NCI-H1694 (cell line): ENCODE results near the gene SGCE.
"Not testable (repeated sequence)": the region's sequence is repeated elsewhere in the genome, so short reads cannot be mapped to it uniquely, and the experiment has no call there.

Experiments used
- DNase-seq: peaks from one replicate; lab custom pipeline; 2025; lab: John Stamatoyannopoulos, UW

The SGCE gene, protein sequence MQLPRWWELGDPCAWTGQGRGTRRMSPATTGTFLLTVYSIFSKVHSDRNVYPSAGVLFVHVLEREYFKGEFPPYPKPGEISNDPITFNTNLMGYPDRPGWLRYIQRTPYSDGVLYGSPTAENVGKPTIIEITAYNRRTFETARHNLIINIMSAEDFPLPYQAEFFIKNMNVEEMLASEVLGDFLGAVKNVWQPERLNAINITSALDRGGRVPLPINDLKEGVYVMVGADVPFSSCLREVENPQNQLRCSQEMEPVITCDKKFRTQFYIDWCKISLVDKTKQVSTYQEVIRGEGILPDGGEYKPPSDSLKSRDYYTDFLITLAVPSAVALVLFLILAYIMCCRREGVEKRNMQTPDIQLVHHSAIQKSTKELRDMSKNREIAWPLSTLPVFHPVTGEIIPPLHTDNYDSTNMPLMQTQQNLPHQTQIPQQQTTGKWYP

DNA sequence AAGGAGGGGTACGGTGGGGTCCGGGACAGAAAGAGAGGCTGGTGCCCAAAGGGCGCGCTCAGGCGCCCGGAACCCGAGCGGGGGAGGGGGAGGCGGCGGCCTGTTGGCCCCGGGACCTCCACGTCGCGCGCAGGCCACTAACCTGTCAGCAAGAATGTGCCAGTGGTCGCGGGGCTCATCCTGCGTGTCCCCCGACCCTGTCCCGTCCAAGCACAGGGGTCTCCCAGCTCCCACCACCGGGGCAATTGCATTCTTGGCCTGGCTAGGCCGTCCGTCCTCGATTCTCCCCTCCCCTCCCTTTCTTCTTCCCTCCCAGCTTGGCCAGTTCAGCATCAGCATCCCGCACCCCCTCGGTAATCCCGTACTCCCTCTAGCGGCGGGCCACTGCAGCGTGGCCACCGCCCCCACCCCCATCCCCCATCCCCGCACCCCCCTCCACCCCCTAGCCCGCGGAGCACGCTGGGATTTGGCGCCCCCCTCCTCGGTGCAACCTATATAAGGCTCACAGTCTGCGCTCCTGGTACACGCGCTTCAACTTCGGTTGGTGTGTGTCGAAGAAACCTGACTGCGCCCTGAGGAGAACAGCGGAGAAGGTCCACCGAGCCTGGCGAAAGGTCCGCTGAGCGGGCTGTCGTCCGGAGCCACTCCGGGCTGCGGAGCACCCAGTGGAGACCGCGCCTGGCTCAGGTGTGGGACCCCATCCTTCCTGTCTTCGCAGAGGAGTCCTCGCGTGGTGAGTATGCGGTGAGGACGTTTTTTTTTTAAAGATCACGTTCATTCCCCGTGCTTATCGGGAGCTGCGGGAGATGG is at the start of gene SGCE:
TSS of gene SGCE (minus strand) at position 286 of the 810 bp plus-strand sequence. CDS start at position 251, 35 bp downstream.
- peak; percentile 48 for DNase-seq

DNA sequence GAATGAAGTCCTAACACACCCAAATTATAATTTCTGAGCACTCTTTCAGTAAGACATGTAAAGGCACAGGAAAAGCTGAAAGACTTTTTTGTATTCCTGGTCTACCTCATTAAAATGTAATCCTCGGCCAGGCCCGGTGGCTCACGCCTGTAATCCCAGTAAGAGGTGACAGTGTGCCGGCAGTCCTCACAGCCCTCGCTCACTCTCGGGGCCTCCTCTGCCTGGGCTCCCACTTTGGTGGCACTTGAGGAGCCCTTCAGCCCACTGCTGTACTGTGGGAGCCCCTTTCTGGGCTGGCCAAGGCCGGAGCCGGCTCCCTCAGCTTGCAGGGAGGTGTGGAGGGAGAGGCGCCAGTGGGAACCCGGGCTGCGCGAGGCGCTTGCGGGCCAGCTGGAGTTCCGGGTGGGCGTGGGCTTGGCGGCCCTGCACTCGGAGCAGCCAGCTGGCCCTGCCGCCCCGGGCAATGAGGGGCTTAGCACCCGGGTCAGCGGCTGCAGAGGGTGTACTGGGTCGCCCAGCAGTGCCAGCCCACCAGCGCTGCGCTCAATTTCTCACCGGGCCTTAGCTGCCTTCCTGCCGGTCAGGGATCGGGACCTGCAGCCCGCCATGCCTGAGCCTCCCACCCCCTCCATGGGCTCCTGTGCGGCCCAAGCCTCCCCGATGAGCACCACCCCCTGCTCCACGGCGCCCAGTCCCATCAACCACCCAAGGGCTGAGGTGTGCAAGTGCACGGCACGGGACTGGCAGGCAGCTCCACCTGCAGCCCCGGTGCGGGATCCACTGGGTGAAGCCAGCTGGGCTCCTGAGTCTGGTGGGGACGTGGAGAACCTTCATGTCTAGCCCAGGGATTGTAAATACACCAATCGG is 49.5 kb upstream of the SGCE start:
- not testable (repeated sequence) for DNase-seq

DNA sequence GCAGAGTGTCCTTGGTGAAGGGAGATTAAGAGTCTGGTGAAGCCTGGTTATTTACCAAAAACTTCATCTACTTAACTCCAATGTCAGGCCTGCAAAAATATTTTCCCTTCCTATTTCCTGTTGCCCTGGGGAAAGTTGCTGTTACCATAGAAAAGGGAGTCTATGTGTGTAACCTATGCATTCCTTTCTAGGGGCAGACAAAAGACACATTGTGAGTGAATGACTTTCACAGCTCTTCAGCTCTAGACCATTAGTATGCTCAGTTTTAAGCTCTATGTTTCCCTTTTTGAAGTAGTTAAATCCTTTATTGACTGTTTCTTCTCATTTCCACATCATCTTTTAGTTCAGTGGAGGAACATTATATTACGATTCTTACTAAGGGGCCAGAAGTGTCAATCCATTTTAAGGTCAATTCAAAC is 45.6 kb upstream of the SGCE start:
- no peak for DNase-seq

DNA sequence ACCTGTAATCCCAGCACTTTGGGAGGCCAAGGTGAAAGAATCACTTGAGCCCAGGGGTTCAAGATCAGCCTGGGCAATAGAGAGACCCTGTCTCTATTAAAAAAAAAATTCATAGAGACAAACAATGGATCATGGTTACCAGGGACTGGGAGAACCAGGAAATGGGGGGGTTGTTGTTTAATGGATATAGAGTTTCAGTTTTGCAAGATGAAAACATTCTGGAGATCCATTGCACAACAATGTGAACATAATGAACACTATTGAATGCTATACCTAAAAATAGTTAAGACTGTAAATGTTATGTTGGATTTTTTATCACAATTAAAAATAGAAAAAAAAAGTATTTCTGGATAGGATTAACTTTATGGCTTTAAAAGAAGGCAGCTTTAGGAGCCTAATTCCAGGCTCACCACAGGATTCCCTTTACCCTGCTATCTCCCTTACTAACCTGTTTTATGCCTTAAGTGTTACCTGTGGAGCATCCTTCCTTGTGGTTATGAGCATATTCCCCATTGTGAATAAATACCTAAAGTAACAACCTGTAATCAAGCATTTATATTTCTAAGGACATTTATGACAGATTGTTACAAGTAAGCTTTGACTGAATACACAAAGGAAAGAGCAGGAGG is 45.1 kb upstream of the SGCE start:
- no peak for DNase-seq

DNA sequence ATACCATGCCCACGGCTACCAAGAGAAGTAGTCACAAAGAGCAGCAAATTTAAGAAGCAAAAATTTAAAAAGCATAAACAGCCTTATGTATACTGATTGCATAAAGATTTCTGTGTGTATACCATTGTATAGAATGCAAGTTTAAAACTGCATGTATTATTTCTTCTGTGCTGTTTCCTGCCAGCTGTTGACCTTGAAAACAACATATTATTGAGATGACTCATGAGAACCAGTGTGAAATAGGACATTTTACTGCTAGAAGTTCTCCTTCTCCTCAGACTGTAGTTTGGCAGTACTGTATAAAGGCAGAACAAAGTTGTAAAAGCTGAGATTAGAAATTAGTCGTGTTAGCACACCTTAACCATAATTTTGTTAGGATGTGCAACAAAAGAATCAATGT is 42.3 kb upstream of the SGCE start:
- DNase-seq: no peak

DNA sequence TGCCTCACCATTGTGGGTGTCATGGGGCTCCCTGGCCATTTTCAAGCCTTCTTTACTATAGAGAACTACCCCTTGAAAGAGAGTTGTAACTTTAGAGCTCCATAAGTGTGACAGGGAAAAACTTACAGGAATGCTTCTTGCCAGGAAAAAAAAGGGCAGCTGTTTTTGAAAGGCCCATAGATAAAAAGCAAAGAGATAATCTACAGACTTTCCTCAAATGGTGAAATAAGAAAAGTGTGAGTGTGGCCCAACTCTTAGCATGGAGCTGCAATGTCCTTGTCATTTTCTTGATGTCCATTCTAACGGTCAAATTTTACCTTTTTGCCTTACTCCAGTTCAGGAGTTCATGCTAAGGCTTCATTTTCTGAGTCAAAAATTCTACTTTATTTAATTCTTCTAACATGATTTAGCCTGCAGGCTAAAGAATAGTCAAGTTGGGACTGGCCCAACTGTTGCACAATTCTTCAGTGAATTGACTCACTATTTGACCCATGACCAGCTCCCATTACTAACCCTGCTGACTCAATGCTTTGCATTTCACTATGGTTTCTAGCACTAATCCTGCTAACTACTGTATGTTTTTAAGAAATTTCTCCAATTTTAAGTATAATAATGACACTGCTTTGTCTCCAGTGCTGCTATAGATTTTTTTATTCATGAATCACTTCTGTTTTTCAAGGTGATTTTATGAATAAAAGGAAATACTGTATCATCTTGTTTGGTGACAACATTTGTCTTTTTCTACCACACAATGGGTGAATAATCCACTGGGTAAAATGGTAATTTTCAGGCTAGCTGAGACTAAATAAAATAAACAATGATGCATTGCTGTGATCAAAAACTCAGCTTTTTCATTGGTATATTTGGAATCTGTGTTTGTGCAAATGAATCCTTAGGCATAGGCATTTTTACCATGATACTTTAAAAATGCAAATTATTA is 41.4 kb upstream of the SGCE start:
- no peak for DNase-seq

DNA sequence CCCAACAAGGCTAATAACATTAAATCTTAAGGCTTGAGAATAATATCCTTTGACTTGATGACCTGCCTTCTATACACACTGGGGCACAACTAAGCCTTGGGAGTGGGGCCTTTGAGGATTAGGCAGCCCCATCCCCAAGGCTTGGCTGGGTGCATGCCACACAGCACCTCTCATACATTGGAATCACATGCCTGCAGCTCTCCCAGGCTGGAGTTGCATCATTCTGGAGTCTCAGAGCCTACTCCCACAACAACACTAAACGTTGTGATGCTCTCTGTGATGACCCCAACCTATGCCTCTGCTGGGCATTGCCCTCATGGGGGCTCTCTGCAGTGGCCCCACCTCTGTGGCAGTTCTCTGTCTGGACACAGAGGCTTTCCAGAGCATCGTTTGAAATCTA is 31.9 kb upstream of the SGCE start:
- DNase-seq: no peak

DNA sequence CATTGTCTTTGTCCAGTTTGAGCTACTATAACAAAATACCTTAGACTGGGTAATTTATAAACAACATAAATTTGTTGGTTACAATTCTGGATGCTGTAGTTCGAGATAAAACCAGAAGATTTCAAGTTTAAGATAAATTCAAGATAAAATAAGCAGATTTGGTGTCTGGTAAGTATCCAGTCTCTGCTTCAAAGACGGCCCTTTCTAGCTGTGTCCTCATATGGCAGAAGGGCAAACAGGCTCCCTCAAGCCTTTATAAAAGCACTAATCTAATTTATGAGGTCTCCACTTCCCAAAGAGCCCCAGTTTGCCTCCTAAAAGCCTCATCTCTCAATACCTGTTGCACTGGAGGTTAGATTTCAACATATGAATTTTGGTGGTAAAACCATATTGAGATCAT is 31.1 kb upstream of the SGCE start:
- no peak for DNase-seq

DNA sequence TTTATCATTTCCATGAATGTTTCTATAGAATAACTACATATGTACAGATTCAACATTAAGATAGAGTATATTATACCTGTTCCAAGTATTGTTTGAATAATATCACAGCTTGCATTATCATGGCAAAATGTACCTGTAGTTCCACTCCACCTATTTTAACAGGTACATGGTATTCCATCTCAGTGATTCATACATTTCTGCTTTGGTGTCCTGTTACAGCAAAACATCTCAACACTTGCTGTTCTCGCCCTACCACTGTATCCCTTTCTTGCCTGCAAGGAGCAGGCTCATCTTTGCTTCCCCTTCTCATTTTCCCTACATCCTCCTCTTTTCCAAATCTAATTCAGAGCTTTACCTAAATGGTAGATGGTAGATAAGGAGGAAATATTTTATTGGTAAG is 27.1 kb upstream of the SGCE start:
- DNase-seq: no peak

DNA sequence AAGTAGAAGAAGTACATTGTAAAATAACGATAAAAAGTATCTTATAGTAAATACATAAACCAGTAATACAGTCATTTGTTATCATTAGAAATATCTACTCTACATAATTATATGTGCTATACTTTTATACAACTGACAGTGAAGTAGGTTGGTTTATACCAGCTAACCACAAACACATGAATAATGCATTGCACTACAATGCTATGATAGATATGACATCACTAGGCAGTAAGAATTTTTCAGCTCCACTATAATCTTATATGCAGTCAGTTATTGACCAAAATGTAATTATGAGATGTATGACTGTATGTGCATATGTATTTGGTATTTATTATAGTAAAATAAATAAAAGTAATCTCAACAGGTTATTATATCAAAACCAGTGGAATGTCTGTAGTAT is 23.4 kb upstream of the SGCE start:
- no peak for DNase-seq

DNA sequence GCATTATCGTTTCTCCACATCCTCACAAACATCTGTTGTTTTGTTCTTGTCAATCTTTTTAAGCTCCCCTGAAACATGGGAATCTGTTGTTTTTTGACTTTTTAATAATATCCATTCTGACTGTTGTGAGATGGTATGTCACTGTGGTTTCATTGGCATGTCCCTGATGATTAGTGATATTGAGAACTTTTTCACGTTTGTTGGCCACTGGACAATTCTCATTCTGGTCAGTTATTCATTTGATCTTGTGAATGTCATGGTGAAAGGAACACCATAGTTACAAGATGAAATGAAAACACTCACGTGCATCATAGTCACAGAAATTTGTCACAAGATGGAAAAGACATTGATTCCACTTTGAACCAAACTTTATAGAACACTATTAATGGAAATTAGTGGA is 20.5 kb upstream of the SGCE start:
- DNase-seq: no peak

DNA sequence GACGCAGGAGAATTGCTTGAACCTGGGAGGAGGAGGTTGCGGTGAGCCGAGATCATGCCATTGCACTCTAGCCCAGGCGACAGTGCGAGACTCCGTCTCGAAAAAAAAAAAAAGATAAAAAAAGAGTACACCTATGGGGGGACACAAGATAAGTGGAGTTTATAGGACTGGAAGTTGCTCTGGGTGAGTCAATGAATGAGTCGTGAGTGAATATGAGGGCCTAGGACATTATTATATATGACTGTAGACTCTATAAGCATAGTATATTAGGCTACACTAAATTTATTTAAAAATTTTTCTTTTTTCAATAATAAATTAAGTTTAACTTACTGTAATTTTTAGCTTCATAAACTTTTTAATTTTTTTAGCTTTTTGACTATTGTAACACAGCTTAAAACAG is 19.4 kb upstream of the SGCE start:
- DNase-seq: no peak

DNA sequence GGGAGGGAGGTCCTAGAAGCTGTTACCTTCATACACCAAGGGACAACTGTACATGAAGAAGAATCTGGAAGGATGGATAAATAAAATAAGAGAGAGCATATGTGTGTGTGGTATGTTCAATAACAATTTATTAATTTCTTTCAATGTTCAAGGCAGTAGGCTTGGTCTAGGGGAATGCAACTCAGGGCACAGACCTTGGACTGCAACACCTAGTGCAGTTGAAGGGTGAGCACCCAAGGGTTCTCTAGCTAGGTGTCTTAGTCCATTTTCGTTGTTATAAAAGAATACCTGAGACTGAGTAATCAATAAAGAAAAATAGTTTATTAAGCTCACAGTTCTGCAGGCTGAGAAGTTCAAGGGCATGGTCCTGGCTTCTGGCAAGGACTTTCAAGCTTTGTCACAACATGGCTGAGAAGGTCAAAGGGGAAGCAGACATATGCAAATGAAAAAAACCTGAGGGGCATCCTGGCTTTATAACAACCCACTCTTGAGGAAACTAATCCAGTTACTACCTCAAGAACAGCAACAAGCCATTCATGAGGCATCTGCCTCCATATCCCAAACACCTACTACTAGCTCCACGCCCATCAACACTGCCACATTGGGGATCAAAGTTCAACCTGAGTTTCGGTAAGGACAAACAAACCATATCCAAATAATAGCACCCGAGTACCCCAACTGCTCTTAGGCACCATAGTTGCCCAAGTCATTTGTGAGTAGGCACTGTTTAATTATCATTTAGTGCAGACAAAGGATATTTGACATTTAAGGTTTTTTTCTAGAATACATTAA is 15.7 kb upstream of the SGCE start:
- DNase-seq: no peak

DNA sequence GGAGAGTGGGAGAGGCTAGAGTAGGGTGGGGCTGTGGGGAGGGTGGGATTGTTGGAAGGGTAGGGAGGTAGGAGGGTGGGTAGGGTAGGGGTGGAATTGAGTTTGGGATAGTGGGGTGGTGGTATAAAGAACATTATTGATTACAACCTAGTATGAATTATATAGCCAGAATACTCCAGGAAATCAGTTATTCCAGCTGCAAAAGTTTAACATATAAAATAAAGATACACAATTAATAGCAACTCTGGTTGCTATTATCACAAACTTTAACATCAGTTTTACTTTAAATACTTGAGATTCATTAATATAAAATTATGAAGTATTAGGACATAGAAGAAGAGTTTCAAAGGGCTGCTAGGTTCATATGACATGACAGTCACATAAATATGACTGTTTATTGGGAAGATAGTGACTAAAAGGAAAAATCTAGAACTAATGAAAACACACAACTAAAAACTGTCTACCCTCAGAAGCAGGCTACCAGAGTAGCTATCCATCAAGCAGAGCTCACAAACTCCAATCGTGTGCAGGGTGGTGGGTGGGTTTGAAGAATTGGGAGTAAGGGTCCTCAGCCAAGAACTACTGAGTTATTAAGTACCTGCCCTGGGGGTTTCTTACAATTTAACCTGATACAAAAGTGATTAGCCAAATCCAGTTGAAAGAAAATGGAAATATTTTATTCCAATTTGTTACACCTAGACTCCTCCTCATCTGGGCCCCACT is 14.0 kb upstream of the SGCE start:
- DNase-seq: no peak

DNA sequence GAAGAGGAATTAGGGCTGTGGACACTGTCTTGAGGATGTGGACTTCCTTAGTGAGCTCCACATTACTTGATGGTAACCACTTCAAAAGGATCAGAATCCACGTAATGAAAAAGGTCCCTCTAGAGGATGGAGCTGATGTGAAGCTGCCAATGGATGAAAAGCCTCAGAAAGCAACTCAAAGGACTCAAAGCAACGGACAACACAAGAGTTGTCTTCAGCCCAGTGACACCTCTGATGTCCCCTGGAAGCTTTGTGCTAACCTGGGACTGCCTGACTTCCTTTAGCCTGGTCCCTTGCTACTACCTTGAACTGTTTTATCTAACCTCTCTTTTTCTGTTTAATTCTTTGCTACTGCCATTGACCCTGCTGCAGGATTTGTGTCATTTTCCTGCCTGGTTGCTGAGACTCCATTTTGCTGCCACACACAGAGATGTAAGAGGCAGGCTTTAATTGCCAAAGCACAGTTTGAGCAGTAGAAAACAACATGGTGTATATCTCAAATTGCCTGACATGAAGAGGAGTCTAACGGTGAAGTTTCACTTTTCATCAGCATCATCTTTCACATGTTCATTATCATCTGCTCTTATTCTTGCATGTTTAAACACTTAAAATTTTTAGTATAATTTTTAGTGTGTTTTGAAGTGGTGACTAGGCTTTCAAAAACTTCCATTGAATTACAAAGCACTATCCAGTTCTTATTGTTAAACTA is 11.1 kb upstream of the SGCE start:
- no peak for DNase-seq

DNA sequence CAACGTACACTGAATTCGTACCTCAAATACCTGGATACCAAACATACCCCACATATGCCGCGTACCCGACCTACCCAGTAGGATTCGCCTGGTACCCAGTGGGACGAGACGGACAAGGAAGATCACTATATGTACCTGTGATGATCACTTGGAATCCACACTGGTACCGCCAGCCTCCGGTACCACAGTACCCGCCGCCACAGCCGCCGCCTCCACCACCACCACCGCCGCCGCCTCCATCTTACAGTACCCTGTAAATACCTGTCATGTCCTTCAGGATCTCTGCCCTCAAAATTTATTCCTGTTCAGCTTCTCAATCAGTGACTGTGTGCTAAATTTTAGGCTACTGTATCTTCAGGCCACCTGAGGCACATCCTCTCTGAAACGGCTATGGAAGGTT is 9.5 kb upstream of the SGCE start:
- no peak for DNase-seq

DNA sequence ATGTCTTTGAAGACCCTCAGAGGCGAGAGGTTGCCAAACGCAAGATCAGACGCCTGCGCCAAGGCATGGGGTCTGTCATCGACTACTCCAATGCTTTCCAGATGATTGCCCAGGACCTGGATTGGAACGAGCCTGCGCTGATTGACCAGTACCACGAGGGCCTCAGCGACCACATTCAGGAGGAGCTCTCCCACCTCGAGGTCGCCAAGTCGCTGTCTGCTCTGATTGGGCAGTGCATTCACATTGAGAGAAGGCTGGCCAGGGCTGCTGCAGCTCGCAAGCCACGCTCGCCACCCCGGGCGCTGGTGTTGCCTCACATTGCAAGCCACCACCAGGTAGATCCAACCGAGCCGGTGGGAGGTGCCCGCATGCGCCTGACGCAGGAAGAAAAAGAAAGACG is 8.1 kb upstream of the SGCE start:
- no peak for DNase-seq

DNA sequence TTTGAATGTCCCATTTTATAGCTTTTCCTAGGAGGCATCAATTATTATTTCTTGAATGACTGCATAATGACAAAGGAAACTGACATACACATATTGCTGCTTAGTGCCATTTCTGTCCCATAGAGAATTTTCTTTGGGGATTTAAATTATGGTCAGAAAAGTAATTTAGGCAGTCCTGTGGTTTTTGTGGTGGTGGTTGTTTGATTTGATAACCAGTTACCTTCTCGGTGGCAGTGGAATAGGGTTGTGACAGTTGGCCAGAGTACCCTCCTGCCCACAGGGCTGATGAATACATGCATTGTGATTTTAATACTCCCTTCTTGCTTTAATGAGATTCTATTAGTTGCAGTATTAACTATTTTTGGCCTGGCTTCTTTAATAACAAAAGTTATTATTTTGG is 6.6 kb upstream of the SGCE start:
- DNase-seq: no peak

DNA sequence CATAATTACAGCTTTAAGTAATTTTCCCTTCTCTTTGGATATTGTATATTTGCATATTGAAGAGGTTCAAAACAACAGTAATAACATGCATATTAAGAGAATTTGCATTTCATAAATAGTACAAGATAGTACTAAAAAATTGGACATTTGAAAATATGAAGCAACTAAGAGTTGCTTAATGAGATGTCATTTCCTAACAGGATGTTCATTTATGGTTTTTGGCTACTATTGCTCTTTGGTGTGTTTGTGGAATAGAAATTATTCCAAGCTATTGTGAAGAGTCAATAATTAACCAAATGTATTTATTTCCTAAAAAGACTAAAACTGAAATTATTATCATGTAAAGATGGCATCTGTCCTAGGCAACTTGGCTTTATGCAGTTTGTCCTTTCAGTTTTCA is 4.1 kb upstream of the SGCE start:
- no peak for DNase-seq
